B cell (primary cell): ENCODE data around the gene CYP2D6. TPM values are rescaled to one million over a fixed set of nuclear protein-coding genes. Genes with fewer than 3 reads are reported as not detected.
"Not testable (repeated sequence)": the region's sequence is repeated elsewhere in the genome, so short reads cannot be mapped to it uniquely, and the experiment has no call there.

Source experiments
- ATAC-seq: fragments of 200-7000 bp; cut with Tn5 transposase; one replicate; pipeline ENCODE4 v1.10.0; 2021; ENCODE audit warnings: low read depth, mild to moderate bottlenecking, moderate number of reproducible peaks, moderate library complexity
- CTCF ChIA-PET: fragments of 350-600 bp; sonication (Branson Sonifier 250); formaldehyde crosslinking; loops from one replicate; lab custom pipeline; 2021; ENCODE audit warnings: antibody characterized with exemption, inconsistent platforms; lab: Charles Lee
- POLR2A ChIA-PET: fragments of 350-600 bp; sonication (Branson Sonifier 250); formaldehyde crosslinking; loops from one replicate; lab custom pipeline; 2021; ENCODE audit warnings: antibody characterized with exemption; lab: Charles Lee
- DNase-seq: peaks from one replicate; pipeline ENCODE4 v3.0.0; 2013
- H2AFZ ChIP-seq: 2 replicates; pipeline ENCODE4 v1.6.1; 2012; ENCODE audit warnings: mild to moderate bottlenecking, low read depth, low read length; ENCODE audit not compliant: insufficient read depth, poor library complexity, severe bottlenecking
- H3K27ac ChIP-seq, 2 donors: 1 replicate in 1 of 2; 2 replicates in 1 of 2; pipeline ENCODE4 v1.5.1; 2012 to 2013; ENCODE audit warnings: low read length in 2 of 2, mild to moderate bottlenecking in 2 of 2, moderate library complexity in 1 of 2
- H3K27me3 ChIP-seq, 4 experiments: fragments of 200-600 bp in 1 of 4; sonication (generic) in 1 of 4; replicated peaks in 1 of 4; 1 replicate in 2 of 4; 2 replicates in 2 of 4; pipeline versions ENCODE4 v1.6.1 to v1.7.0; 2013 to 2016; ENCODE audit warnings: low read length in 3 of 4, mild to moderate bottlenecking in 2 of 4, mixed read lengths in 1 of 4, moderate library complexity in 1 of 4; ENCODE audit not compliant: insufficient read depth in 4 of 4, control insufficient read depth in 3 of 4; ENCODE audit errors: control extremely low read depth in 1 of 4
- H3K36me3 ChIP-seq, 2 experiments: replicated peaks in 1 of 2; 1 replicate in 1 of 2; 2 replicates in 1 of 2; pipeline versions ENCODE4 v1.6.1 to v1.7.1; 2013; ENCODE audit warnings: low read length in 1 of 2; ENCODE audit not compliant: insufficient read depth in 2 of 2, control insufficient read depth in 1 of 2; ENCODE audit errors: control extremely low read depth in 1 of 2, extremely low read depth in 1 of 2
- H3K4me1 ChIP-seq, 2 donors: fragments of 200-600 bp in 1 of 2; sonication (generic) in 1 of 2; 1 replicate in 1 of 2; 2 replicates in 1 of 2; pipeline versions ENCODE4 v1.5.1 to v1.6.1; 2013 to 2017; ENCODE audit warnings: low read length in 2 of 2; ENCODE audit not compliant: control insufficient read depth in 2 of 2, insufficient read depth in 2 of 2
- H3K4me2 ChIP-seq: replicated peaks from 2 replicates; pipeline ENCODE3; 2012; ENCODE audit warnings: mild to moderate bottlenecking, low read depth, low read length; ENCODE audit not compliant: poor library complexity, severe bottlenecking
- H3K4me3 ChIP-seq, 5 experiments: fragments of 200-600 bp in 1 of 5; sonication (generic) in 1 of 5; 1 replicate in 3 of 5; 2 replicates in 2 of 5; pipeline versions ENCODE4 v1.5.1 to v1.7.0; 2011 to 2016; ENCODE audit warnings: low read length in 4 of 5, mild to moderate bottlenecking in 4 of 5, low read depth in 2 of 5, control low read depth in 1 of 5, moderate library complexity in 1 of 5; ENCODE audit not compliant: insufficient read depth in 1 of 5; ENCODE audit errors: control extremely low read depth in 1 of 5, extremely low read depth in 1 of 5
- H3K79me2 ChIP-seq: fragments of 200-600 bp; sonication (generic); one replicate; pipeline ENCODE4 v1.6.0; 2016; ENCODE audit warnings: low read length; ENCODE audit not compliant: control insufficient read depth, insufficient read depth
- H3K9ac ChIP-seq: fragments of 200-600 bp; sonication (generic); 2 replicates; pipeline ENCODE4 v1.6.1; 2017; ENCODE audit warnings: mild to moderate bottlenecking, low read length, moderate library complexity
- H3K9me3 ChIP-seq, 3 donors: one replicate each; pipeline versions ENCODE4 v1.6.1 to v1.7.1; 2013; ENCODE audit warnings: low read length in 2 of 3; ENCODE audit not compliant: control insufficient read depth in 2 of 3, insufficient read depth in 1 of 3; ENCODE audit errors: control extremely low read depth in 1 of 3
- H4K20me1 ChIP-seq: 2 replicates; pipeline ENCODE4 v1.6.0; 2012; ENCODE audit warnings: mild to moderate bottlenecking, low read length; ENCODE audit not compliant: insufficient read depth, control insufficient read depth, poor library complexity, severe bottlenecking
- H3K27ac Mint-ChIP-seq: one replicate; pipeline ENCODE4 v1.8.0; 2021; ENCODE audit warnings: mixed read lengths
- H3K27me3 Mint-ChIP-seq: one replicate; pipeline ENCODE4 v1.8.0; 2021; ENCODE audit warnings: mixed read lengths
- H3K4me1 Mint-ChIP-seq: one replicate; pipeline ENCODE4 v1.8.0; 2021; ENCODE audit warnings: mixed read lengths
- H3K4me3 Mint-ChIP-seq: one replicate; pipeline ENCODE4 v1.8.0; 2021; ENCODE audit warnings: mixed read lengths
- H3K9me3 Mint-ChIP-seq: one replicate; pipeline ENCODE4 v1.8.0; 2022; ENCODE audit warnings: mixed read lengths; ENCODE audit not compliant: insufficient read depth
- EZH2 ChIP-seq: IDR thresholded peaks from 2 replicates; pipeline ENCODE4 v1.6.1; 2012; ENCODE audit warnings: borderline replicate concordance, low read depth, mild to moderate bottlenecking, moderate library complexity, low read length; ENCODE audit not compliant: insufficient read depth, poor library complexity, severe bottlenecking
- WGBS: methylation state at CpG from one replicate; pipeline ENCODE4 v1.1.5; 2013; ENCODE audit warnings: missing lambda C conversion rate; ENCODE audit not compliant: insufficient coverage; 5-methylcytosine and 5-hydroxymethylcytosine counted together
- intact Hi-C: fragments of 100-400 bp; cut with micrococcal nuclease; formaldehyde crosslinking; loops from one replicate; pipeline ENCODE4 v1.10.0; 2022
- polyA plus RNA-seq: library from polyadenylated mRNA; depleted of rRNA; stranded (reverse); fragments of >200 nt; gene quantifications from 2 replicates; pipeline ENCODE4 v1.2.3, GENCODE V29; 2012
- total RNA-seq, 2 donors: library from RNA; stranded (reverse); fragments of 120-200 nt in 1 of 2; gene quantifications; 1 replicate in 1 of 2; 2 replicates in 1 of 2; pipeline versions ENCODE4 v1.2.3 to v1.2.4, GENCODE V29; 2013 to 2022
- TF ChIP-seq, protein P1 (sequence below): fragments of 200-600 bp; IDR thresholded peaks from one replicate; pipeline ENCODE4 v1.8.0; 2022; ENCODE audit warnings: antibody characterized with exemption, mild to moderate bottlenecking

The CYP2D6 gene
- total and polyA plus RNA-seq, 2 donors (not counting 1 experiment from before 2014, with no cell fraction given), result 3.1 to 3.9 TPM

DNA sequence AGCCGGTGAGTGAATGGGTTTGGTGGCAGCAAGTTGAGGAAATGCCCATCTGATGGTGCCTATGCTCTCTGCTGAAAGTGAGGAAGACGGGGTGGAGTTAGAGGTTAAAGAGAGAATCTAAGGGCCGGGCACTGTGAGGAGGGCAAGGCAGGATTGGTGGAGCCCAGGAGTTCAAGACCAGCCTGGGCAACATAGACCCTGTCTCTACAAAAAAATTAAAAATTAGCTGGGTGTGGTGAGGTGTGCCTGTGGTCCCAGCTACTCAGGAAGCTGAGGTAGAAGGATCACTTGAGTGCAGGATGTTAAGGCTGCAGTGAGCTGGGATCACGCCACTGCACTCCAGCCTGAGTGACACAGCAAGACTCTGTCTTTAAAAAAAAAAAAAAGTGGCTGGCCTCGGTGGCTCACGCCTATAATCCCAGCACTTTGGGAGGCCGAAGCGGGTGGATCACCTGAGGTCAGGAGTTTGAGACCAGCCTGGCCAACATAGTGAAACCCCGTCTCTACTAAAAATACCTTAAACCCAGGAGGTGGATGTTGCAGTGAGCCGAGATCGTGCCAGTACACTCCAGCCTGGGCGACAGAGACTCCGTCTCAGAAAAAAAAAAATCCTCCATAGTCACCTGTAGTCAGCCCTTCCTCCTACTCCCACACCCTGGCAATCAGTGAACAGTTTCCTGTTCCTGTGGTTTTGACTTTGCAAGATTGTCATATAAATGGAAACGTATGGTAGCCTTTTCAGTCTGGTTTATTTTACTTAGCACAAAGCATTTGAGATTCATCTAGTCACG is 10.2 kb downstream of the CYP2D6 start:
- H3K27me3 Mint-ChIP-seq, H2AFZ ChIP-seq, POLR2A ChIA-PET, H3K79me2 ChIP-seq, H3K27me3 ChIP-seq, DNase-seq, H3K9me3 Mint-ChIP-seq, H3K36me3 ChIP-seq, intact Hi-C loops, CTCF ChIA-PET, H3K27ac ChIP-seq, H4K20me1 ChIP-seq: not testable (repeated sequence)
- peaks cover 0 to 12% (median 1%) of the 10 kb centered on the region in 3 donors for H3K9me3 ChIP-seq
- H3K4me1 ChIP-seq, result peaks cover 15 to 16% of the 10 kb centered on the region in 2 donors
- peak overlapping the region; percentile 61 for H3K4me2 ChIP-seq
- H3K4me3 ChIP-seq, result peak overlapping the region in 1 of 5 experiments; percentile 5
- peak overlapping the region; percentile 59 for H3K4me3 Mint-ChIP-seq
- peak overlapping the region; percentile 1 for H3K27ac Mint-ChIP-seq
- peaks cover 20% of the 10 kb centered on the region for H3K4me1 Mint-ChIP-seq
- ATAC-seq, result peak; percentile 21
- H3K9ac ChIP-seq, result peak overlapping the region; percentile 27
- WGBS, result 7% methylated on average over 12 of the region's 15 CpGs

DNA sequence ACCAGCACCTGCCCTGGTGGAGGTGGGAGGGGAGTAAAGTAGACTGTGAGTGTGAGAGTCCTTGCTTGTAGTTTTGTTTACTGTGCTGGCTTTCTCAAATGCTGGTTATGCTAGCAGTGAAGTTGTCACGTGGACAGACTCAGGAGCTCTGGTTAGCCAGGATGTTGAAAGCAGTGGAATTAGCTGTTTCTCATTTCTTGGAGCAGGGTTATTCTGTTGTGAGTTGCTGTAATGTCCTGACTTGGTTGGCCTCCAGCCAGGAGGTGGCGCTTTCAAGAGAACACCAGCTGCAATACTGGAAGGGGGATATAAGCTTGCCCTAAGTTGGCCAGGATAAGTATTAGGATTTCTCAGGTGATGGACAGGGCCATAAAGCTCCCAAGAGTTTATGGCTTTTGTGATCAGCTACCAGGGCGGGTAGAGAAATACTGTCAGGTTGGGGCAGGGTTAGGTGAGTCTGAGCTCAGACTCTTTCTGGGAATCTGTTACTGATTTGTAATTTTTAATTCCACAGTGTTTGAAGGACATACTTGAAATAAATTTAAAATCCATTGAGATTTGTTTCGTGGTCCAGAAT is 13.7 kb downstream of the CYP2D6 start:
- WGBS, result 94% methylated on average over 3 of the region's 4 CpGs
- Mint-ChIP-seq H3K4me3 (no peak overlapping the region), H3K9me3 (peaks cover 2% of the 10 kb centered on the region), H3K4me1 (peaks cover 20% of the 10 kb centered on the region), H3K27ac (no peak overlapping the region), H3K27me3 (no peaks in the 10 kb centered on the region)
- no peak overlapping the region for H3K27ac ChIP-seq
- H3K27me3 ChIP-seq, result no peaks in the 10 kb centered on the region
- no peak for TF ChIP-seq EZH2
- TF ChIP-seq, protein P1, sequence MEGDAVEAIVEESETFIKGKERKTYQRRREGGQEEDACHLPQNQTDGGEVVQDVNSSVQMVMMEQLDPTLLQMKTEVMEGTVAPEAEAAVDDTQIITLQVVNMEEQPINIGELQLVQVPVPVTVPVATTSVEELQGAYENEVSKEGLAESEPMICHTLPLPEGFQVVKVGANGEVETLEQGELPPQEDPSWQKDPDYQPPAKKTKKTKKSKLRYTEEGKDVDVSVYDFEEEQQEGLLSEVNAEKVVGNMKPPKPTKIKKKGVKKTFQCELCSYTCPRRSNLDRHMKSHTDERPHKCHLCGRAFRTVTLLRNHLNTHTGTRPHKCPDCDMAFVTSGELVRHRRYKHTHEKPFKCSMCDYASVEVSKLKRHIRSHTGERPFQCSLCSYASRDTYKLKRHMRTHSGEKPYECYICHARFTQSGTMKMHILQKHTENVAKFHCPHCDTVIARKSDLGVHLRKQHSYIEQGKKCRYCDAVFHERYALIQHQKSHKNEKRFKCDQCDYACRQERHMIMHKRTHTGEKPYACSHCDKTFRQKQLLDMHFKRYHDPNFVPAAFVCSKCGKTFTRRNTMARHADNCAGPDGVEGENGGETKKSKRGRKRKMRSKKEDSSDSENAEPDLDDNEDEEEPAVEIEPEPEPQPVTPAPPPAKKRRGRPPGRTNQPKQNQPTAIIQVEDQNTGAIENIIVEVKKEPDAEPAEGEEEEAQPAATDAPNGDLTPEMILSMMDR, result no peak
- no peaks in the 10 kb centered on the region for H3K79me2 ChIP-seq
- CTCF ChIA-PET, result interaction anchor here (0.5 to 2.2 kb wide), 5 partner anchors 151 to 568 kb away, joined by 3 to 8 read pairs (median 4); no protein-coding TSS in a partner anchor
- peaks cover 15 to 16% of the 10 kb centered on the region in 2 donors for H3K4me1 ChIP-seq
- peaks cover 0 to 24% (median 11%) of the 10 kb centered on the region in 3 donors for H3K9me3 ChIP-seq
- H3K36me3 ChIP-seq, result no peaks in the 10 kb centered on the region
- intact Hi-C loops, result no loop called here
- no peak overlapping the region for H3K4me2 ChIP-seq
- H3K9ac ChIP-seq, result no peak overlapping the region
- no peak for ATAC-seq
- no peak for DNase-seq
- no peak overlapping the region for H3K4me3 ChIP-seq
- no peak overlapping the region for H2AFZ ChIP-seq
- POLR2A ChIA-PET, result interaction anchor here (0.5 kb wide), 1 partner anchor 74 kb away, joined by 6 read pairs; no protein-coding TSS in a partner anchor
- no peaks in the 10 kb centered on the region for H4K20me1 ChIP-seq

DNA sequence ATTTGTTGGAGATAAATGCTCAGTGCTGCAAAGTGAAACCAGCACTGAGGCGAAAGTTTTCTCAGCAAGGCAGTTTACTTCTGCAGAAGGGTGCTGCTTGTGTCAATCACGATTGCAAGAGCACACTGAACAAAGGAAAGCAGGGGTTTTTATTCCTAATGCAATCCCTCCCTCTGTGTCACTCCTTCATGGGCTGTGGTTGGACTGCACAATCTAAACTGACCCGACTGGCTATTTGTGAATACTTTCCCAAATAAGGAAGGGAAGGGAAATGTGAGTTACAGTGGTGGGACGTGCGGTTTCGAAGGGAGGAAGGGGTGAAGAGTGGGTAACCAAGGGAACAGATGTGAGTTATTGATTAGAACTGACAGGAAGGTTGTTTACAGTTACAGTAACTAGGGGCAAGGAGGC is 15.2 kb downstream of the CYP2D6 start:
- H3K9me3 ChIP-seq, result peaks cover 0 to 24% (median 11%) of the 10 kb centered on the region in 3 donors
- H3K27me3 ChIP-seq, DNase-seq, H3K4me2 ChIP-seq, H2AFZ ChIP-seq, intact Hi-C loops, H3K4me3 Mint-ChIP-seq, H3K9ac ChIP-seq, H3K27ac Mint-ChIP-seq, H3K27ac ChIP-seq, H3K4me3 ChIP-seq, H3K9me3 Mint-ChIP-seq, ATAC-seq, H4K20me1 ChIP-seq, CTCF ChIA-PET, H3K36me3 ChIP-seq, POLR2A ChIA-PET, H3K79me2 ChIP-seq, H3K4me1 ChIP-seq, H3K27me3 Mint-ChIP-seq: not testable (repeated sequence)
- H3K4me1 Mint-ChIP-seq, result peaks cover 13% of the 10 kb centered on the region
- 75% methylated on average over 4 of the region's 6 CpGs for WGBS
